Measurements from ENCODE around the gene BDH1.
"Not testable (repeated sequence)": the region's sequence is repeated elsewhere in the genome, so short reads cannot be mapped to it uniquely, and the experiment has no call there.

The BDH1 gene

DNA sequence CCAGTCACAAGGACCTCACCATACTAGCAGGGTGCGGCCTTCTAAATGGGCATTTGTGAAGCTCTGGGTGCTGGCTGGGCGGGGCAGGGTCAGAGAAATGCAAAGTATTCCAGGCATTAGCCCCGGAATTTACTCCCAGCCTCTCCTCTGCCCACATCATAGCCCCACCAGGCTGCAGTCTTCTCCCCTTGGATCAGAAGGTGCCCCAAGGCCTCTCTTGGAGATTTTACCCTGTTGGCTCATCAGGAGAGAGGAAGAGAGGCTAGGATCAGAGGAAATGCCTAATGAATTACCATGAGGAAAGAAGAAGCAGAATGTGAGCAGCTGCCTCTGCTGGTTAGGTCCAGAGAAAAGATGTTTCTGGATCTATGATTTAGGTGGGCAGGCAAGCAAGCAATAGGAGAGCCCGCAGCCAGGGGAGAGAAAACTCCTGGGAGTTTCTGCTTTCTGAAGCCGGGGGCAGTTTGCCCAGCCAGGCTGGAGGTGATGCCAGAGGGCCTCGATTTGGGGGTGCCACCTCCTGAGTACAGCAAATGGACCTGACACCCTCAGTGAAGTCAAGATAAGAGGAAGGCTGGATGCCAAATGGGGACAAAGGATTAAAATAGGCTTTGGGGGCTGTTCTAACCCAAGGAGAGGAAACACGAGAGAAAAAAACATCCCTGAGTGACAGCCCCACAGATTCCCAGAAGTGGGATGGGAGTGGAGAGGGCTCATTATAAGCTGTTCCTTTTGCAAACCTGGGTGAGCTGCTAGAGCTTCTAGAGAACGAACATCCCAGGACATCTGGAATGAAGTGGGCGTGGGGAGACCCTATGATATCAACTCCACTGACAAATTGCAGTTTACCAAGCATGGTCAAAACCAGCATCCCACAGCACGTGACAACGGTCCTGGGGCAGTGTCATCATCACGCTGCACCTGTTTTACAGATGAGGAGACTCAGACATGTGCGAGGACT lies 65.4 kb downstream of the BDH1 start:
- in situ Hi-C loops (cut with MboI; ENCODE audit: low sequenced_read_pairs): no loop called here

DNA sequence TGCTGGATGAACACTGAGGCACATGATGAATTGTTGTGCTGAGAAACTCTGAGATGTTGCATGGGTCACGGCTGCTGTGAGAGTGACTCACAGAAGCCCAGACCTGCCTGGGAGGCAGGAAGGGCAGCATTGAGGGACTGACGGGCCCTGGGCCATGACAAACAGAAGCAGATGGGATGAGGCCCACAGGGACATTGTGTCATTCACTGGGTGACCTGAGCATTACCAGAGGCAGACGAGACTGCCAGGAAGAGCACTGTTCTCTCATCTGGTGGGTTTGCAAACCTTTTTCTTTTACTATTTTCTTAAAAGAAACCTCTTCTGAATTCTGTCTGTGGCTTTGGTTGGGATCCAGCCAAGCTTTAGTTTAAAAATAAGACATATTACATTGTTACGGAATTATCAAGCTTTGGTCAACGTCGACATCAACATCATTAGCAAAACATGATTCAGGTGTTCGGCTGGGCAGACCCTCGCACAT lies 67.8 kb downstream of the BDH1 start:
- in situ Hi-C loops (cut with MboI; ENCODE audit: low sequenced_read_pairs): no loop called here

DNA sequence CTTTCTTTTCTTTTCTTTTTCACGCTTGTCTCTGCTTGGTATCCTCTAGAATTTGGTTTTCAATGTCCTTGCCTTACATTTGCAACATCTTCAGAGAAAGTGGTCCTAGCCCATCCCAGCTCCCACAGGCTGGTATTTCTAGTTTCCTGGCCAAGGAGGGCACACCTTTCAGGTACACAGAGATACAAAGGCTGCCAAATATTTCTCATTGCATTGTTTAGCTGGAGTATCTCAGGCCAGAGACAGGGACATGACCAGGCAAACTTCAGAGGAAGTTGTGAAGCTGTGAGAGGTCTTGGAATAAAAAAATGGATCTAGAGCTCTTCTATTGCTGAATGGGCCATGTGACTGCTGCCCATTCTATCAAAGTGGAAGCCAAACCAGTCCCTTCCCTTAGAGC lies 68.9 kb downstream of the BDH1 start:
- in situ Hi-C loops (cut with MboI; ENCODE audit: low sequenced_read_pairs): no loop called here

- in situ Hi-C loops (cut with MboI; ENCODE audit: low sequenced_read_pairs): no loop called here
Measured at GRCh38 chr3:197485143-197485542, 70.6 kb downstream of the BDH1 start.

DNA sequence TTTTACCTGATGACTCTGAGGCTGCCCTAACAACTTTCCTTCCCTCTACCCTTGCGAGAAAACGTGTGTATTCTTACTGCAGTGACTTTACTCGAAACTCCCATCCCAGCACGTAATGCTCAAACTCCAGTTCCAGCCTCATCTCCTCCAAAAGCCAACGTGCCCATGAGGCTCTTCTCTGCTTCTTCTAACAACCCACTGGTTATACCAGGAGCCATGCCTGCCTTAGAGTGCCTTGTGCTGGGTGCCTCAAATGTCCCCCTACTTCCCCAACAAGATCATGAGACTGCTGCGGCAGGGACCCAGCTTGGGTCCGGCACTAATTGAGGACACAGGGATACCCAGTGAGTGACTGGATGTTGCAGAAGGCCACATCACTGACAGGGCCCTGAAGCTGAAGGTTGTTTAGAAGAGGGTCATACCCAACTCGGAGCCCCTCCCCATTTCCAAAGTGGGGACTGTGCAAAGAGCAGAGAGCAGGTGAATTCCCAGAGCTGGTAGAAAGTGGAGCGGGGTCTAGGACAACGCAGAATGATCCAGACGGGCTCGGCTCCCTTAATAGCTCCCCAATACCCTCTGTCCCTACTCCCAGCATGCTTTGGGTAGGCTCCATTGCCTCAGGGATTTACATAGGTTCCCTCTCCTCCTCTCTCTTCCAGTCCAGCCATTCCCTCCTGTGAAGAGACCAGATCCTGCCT lies 71.4 kb downstream of the BDH1 start:
- in situ Hi-C loops (cut with MboI; ENCODE audit: low sequenced_read_pairs): no loop called here

DNA sequence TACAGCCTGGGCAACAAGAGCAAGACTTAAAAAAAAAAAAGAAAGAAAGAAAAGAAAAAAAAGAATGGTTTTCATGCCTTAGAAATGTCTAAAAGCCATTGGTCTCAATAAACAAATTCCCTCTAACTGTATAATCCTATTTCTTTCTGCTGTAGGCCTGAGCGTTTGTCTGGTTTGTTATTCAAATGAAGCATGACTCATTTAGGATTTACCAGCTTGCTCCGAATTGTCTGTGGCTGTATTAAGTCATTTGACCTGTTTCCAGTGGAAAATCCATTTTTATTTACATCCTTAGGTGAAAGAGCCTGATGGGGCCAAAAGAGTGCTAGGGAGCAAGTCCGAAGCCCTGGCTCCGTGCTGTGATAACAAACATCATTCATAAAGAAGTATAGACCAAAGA lies 73.8 kb downstream of the BDH1 start:
- in situ Hi-C loops (cut with MboI; ENCODE audit: low sequenced_read_pairs): no loop called here

DNA sequence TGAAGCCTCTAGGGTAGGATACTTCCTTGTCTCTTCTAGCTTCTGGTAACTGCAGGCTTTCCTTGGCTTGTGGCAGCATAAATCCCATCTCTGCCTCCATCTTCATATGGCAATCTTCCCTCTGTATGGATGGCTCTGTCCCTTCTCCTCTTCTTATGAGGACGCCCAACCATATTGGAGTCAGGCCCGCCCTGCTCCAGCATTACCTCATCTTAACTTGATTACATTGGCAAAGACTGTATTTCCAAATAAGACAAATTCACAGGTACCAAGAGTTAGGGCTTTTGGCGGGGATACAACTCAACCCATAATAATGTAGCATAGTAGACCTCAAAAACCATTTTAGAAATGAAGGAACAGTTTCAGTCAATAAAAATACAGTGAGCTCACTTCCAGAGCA lies 75.4 kb downstream of the BDH1 start:
- in situ Hi-C loops (cut with MboI; ENCODE audit: low sequenced_read_pairs): no loop called here

DNA sequence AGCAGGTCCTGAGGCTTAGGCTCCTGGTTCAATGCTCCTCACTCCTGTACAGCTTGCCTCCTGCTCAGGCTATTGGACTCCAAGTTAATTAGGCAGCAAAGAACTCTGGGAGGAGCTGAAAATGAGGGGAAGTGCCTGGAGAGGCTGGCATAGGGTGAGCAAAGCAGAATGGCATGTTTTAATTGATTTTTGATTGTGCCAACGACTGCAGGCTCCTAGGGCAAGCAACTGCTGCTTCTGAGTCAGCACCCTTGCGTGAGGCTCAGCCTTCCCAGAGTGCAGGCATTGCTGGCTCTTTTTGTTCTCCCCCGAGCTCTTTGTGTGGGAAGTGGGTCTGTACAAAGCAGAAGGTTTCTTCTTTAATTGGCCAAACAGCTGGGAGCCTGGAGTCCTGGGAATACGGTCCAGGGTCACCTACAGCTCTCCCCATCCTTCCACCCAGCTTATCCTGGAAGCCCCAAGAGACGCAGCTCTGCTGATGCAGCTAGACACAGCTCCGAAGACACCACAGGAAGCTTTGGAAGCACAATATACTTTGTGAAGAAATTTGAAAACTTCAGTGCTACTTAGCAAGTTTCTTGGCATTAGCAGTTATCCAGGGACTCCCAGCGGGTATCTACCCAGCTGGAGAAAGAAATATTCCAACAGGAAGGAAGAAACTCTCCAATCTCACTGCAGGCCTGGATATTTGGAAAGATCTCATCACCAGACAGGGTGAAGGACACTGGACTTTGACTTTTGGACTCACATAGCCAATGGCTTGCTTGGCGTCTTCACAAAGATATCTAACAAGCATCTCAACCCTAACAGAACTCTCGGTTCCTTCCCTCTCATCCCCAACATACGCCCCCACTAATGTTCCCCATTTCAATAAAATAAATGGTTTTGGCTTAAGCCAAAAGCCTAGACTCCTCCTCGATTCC lies 76.8 kb downstream of the BDH1 start:
- in situ Hi-C loops (cut with MboI; ENCODE audit: low sequenced_read_pairs): no loop called here

- in situ Hi-C loops (cut with MboI; ENCODE audit: low sequenced_read_pairs): not testable (repeated sequence)
Measured at GRCh38 chr3:197477816-197478215, 78.0 kb downstream of the BDH1 start.

GRCh38 chr3:197475997-197476525 lies 79.7 kb downstream of the BDH1 start:
- in situ Hi-C loops (cut with MboI; ENCODE audit: low sequenced_read_pairs): no loop called here

DNA sequence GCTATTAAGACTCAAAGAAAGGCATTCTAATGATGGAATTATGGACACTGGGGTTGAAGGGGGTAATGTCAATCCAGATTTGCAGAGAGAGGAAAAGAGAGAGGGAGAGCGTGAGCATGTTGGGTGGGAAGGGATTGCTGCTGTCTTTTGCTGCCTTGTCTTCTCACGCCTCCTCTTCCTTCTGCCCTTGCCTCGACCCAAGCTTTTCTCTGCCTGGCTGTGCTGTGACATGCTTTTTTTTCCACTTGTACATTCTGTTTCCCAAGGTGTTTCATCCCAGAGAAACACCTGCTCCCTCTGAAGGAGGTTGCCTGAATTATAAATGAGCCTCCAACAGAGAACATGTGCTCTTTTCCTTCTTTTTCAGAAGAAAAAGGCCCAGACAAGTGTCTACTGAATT lies 80.3 kb downstream of the BDH1 start:
- in situ Hi-C loops (cut with MboI; ENCODE audit: low sequenced_read_pairs): no loop called here

DNA sequence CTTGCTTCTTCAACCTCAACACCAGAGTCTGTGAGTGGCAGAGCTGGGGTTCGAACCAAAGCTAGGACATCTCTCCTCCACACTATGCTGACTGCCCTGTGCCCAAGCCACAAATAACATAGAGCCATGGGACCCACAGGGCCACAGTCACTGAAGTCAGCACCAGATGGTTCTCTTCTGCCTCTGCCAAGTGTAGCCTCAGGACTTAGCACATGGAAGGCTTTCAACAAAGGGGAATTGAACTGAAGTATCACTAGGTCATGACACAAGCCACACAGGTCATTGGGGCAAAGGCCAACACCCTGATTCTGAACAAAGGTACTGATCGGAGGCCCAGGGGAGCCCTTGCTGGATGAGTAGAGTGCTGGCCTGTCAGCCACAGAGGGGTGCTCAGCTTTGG lies 83.6 kb downstream of the BDH1 start:
- in situ Hi-C loops (cut with MboI; ENCODE audit: low sequenced_read_pairs): no loop called here

DNA sequence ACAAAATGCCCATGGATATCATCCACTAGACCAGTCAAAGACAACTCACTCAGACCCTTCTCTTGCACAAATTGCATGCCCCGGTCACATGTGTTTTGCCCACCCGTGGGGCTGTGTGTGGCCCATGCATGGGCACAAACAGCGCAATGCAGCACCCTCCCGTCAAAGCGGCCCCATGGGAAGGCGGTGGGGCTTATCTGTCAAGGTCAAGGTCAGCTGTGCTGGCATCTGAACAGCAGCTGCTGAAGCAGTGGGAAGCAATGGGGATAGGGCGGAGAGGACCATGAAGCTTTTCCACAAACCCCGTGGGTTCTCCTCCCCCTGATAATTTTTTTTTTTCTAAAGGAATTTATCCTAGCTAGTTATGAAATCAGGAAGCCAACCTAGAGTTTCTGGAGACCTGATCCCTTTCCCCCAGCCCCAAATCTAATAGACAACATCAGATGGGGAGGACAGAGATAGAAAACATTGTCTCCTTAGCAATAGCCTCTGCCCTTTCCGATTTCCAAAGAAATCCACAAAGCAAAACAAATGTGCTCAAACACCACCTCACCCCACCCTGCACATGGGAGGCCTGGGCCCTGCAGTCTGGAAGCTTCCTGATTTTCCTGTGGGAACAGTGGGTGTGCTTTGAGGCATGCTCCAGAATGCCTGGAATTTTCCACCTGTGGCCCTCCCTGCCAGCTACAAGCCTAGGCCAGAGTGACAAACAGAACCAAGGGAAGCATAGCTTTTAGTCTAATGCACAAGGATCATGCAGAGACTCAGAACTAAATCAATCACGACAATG lies 84.4 kb downstream of the BDH1 start:
- in situ Hi-C loops (cut with MboI; ENCODE audit: low sequenced_read_pairs): no loop called here

GRCh38 chr3:197468866-197469382 lies 86.8 kb downstream of the BDH1 start:
- in situ Hi-C loops (cut with MboI; ENCODE audit: low sequenced_read_pairs): no loop called here

GRCh38 chr3:197468167-197468566 lies 87.6 kb downstream of the BDH1 start:
- in situ Hi-C loops (cut with MboI; ENCODE audit: low sequenced_read_pairs): no loop called here

GRCh38 chr3:197466586-197467399 lies 89.0 kb downstream of the BDH1 start:
- in situ Hi-C loops (cut with MboI; ENCODE audit: low sequenced_read_pairs): no loop called here

GRCh38 chr3:197465996-197466549 lies 89.7 kb downstream of the BDH1 start:
- in situ Hi-C loops (cut with MboI; ENCODE audit: low sequenced_read_pairs): no loop called here

GRCh38 chr3:197465197-197465995 lies 90.4 kb downstream of the BDH1 start:
- in situ Hi-C loops (cut with MboI; ENCODE audit: low sequenced_read_pairs): no loop called here

Data from HL-60/S4 (cell line).